Fibroblast of lung (primary cell): ENCODE measurements around the gene RPTN. TPM values are rescaled to one million over a fixed set of nuclear protein-coding genes. Genes with fewer than 3 reads are reported as not detected.

Experiments used
- DNase-seq, 2 donors: peaks; one replicate each; pipeline versions ENCODE4 v3.0.0 to v3.0.0-alpha.2; 2010; ENCODE audit warnings: low read depth in 2 of 2
- H2AFZ ChIP-seq: 2 replicates; pipeline ENCODE4 v1.5.1; 2012; ENCODE audit warnings: low read length, control low read depth, inconsistent platforms
- H3K27ac ChIP-seq: 2 replicates; pipeline ENCODE4 v1.5.1; 2011; ENCODE audit warnings: low read length, control low read depth; ENCODE audit not compliant: insufficient read depth
- H3K27me3 ChIP-seq: 2 replicates; pipeline ENCODE4 v1.5.1; 2011; ENCODE audit warnings: mild to moderate bottlenecking, low read length; ENCODE audit not compliant: control insufficient read depth, insufficient read depth
- H3K36me3 ChIP-seq: 2 replicates; pipeline ENCODE4 v1.5.1; 2011; ENCODE audit warnings: low read length; ENCODE audit not compliant: control insufficient read depth, insufficient read depth
- H3K4me1 ChIP-seq: 2 replicates; pipeline ENCODE4 v1.5.1; 2011; ENCODE audit warnings: low read length; ENCODE audit not compliant: control insufficient read depth, insufficient read depth; ENCODE audit errors: extremely low read depth
- H3K4me2 ChIP-seq: 2 replicates; pipeline ENCODE4 v1.5.1; 2011; ENCODE audit warnings: low read length, control low read depth; ENCODE audit not compliant: insufficient read depth; ENCODE audit errors: extremely low read depth
- H3K4me3 ChIP-seq, 4 experiments: fragments of 200-600 bp in 1 of 4; sonication (generic) in 1 of 4; replicated peaks in 1 of 4; 2 replicates each; pipeline ENCODE4 v1.5.1; 2011 to 2016; ENCODE audit warnings: low read length in 4 of 4, low read depth in 3 of 4, mild to moderate bottlenecking in 3 of 4, control low read depth in 2 of 4, inconsistent platforms in 1 of 4, mixed read lengths in 1 of 4; ENCODE audit not compliant: insufficient read depth in 1 of 4; ENCODE audit errors: control extremely low read depth in 1 of 4
- H3K79me2 ChIP-seq: 2 replicates; pipeline ENCODE4 v1.5.1; 2012; ENCODE audit warnings: mild to moderate bottlenecking, low read length, inconsistent platforms; ENCODE audit not compliant: control insufficient read depth, insufficient read depth
- H3K9ac ChIP-seq: 2 replicates; pipeline ENCODE4 v1.5.1; 2011; ENCODE audit warnings: mild to moderate bottlenecking, low read length, control low read depth; ENCODE audit not compliant: insufficient read depth
- H3K9me3 ChIP-seq: 2 replicates; pipeline ENCODE4 v1.5.1; 2012; ENCODE audit warnings: low read depth, low read length; ENCODE audit not compliant: control insufficient read depth, insufficient read depth
- H4K20me1 ChIP-seq: 2 replicates; pipeline ENCODE4 v1.5.1; 2011; ENCODE audit warnings: low read length; ENCODE audit not compliant: control insufficient read depth, insufficient read depth; ENCODE audit errors: extremely low read depth
- EZH2 ChIP-seq: IDR thresholded peaks from 2 replicates; pipeline ENCODE4 v1.5.1; 2012; ENCODE audit warnings: low read length, control low read depth, mild to moderate bottlenecking; ENCODE audit errors: missing control alignments
- polyA plus RNA-seq, 2 donors: library from polyadenylated mRNA; depleted of rRNA in 1 of 2; stranded (reverse) in 1 of 2; unstranded in 1 of 2; fragments of >200 nt; gene quantifications; 2 replicates each; pipeline ENCODE4 v1.2.1, GENCODE V29; 2011 to 2012; ENCODE audit warnings: missing spikeins in 1 of 2
- total RNA-seq: library from RNA; depleted of rRNA; stranded (reverse); fragments of >200 nt; gene quantifications from 2 replicates; pipeline ENCODE4 v1.2.1, GENCODE V29; 2014
- TF ChIP-seq, protein P1 (sequence below), 2 donors: IDR thresholded peaks in 1 of 2; conservative IDR thresholded peaks in 1 of 2; 1 replicate in 1 of 2; 2 replicates in 1 of 2; pipeline ENCODE4 v1.5.1; 2011 to 2012; ENCODE audit warnings: low read length in 2 of 2, control low read depth in 1 of 2, inconsistent platforms in 1 of 2, low read depth in 1 of 2, mild to moderate bottlenecking in 1 of 2

Gene RPTN
- total and polyA plus RNA-seq, 2 donors (not counting 1 experiment from before 2014, with no cell fraction given), result not detected

DNA sequence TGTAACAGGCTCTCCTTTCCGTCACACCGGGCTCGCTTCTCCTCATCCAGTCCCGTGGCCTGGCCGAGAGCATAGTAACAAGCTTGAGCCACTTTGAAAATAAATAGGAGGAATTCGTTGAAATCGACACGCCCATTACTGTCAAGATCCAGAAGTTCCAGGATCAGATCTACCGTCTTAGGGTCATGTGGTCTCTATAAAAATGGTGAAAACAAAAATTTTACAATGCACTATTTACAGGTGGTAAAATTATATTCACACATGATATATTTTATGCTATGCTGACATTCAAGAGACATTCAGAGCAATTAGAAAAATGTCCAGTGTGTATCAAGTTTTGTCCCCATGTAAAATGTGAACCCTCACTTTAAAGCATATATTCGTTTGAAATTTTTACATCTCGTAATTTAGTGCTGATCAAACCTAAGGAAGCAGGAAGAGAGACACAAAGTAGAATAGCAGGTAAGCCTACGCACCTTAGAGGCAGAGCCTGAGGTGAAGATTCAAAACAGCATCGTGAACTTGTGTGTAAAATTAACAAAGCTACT lies 46.1 kb downstream of the RPTN start:
- H4K20me1 ChIP-seq, result no peaks in the 10 kb centered on the region
- peak overlapping the region; percentile 48 for H3K4me2 ChIP-seq
- H3K9me3 ChIP-seq, result no peaks in the 10 kb centered on the region
- peaks cover 66% of the 10 kb centered on the region for H3K27me3 ChIP-seq
- H3K27ac ChIP-seq, result no peak overlapping the region
- no peaks in the 10 kb centered on the region for H3K36me3 ChIP-seq
- TF ChIP-seq EZH2, result no peak
- TF ChIP-seq, protein P1, sequence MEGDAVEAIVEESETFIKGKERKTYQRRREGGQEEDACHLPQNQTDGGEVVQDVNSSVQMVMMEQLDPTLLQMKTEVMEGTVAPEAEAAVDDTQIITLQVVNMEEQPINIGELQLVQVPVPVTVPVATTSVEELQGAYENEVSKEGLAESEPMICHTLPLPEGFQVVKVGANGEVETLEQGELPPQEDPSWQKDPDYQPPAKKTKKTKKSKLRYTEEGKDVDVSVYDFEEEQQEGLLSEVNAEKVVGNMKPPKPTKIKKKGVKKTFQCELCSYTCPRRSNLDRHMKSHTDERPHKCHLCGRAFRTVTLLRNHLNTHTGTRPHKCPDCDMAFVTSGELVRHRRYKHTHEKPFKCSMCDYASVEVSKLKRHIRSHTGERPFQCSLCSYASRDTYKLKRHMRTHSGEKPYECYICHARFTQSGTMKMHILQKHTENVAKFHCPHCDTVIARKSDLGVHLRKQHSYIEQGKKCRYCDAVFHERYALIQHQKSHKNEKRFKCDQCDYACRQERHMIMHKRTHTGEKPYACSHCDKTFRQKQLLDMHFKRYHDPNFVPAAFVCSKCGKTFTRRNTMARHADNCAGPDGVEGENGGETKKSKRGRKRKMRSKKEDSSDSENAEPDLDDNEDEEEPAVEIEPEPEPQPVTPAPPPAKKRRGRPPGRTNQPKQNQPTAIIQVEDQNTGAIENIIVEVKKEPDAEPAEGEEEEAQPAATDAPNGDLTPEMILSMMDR (conservative IDR thresholded peaks at IDR 0.05 in 1 of 2, IDR thresholded peaks at IDR 0.05 in 1 of 2; ENCODE audit: low read depth in 1 of 2, low read length in 2 of 2), result no peak
- no peak overlapping the region for H2AFZ ChIP-seq
- no peak for DNase-seq
- no peak overlapping the region for H3K9ac ChIP-seq
- no peaks in the 10 kb centered on the region for H3K79me2 ChIP-seq
- no peak overlapping the region for H3K4me3 ChIP-seq
- H3K4me1 ChIP-seq, result peaks cover 8% of the 10 kb centered on the region

GRCh38 chr1:152112101-152112884 lies 46.7 kb downstream of the RPTN start:
- no peaks in the 10 kb centered on the region for H3K36me3 ChIP-seq
- H3K79me2 ChIP-seq, result no peaks in the 10 kb centered on the region
- peak; percentile 9 to 39 for DNase-seq
- peak overlapping the region in 3 of 4 experiments; percentile 15 to 36 (median 22) for H3K4me3 ChIP-seq
- TF ChIP-seq, protein P1 (conservative IDR thresholded peaks at IDR 0.05 in 1 of 2, IDR thresholded peaks at IDR 0.05 in 1 of 2; ENCODE audit: low read depth in 1 of 2, low read length in 2 of 2), result no peak
- peak; percentile 63 for TF ChIP-seq EZH2
- H3K4me1 ChIP-seq, result peaks cover 8% of the 10 kb centered on the region
- no peak overlapping the region for H3K9ac ChIP-seq
- H3K9me3 ChIP-seq, result no peaks in the 10 kb centered on the region
- peak overlapping the region; percentile 48 for H3K4me2 ChIP-seq
- H4K20me1 ChIP-seq, result no peaks in the 10 kb centered on the region
- H3K27ac ChIP-seq, result no peak overlapping the region
- H3K27me3 ChIP-seq, result peaks cover 72% of the 10 kb centered on the region
- H2AFZ ChIP-seq, result no peak overlapping the region

DNA sequence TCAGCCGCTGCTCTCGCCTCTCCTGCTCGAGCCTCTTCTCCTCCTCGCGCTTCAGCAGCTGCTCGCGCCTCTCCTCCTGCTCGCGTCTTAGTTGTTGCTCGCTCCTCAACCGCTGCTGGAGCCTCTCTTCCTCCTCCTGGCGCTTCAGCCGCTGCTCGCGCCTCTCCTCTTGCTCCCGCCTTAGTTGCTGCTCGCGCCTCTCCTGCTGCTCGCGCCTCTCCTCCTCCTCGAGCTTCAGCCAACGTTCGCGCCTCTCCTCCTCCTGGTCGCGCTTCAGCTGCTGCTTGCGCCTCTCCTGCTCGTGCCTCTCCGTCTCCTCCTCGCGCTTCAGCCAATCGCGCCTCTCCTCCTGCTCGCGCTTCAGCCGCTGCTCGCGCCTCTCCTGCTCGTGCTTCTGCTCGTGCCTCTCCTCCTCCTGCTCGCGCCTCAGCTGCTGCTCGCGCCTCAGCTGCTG lies 47.5 kb downstream of the RPTN start:
- no peaks in the 10 kb centered on the region for H3K9me3 ChIP-seq
- H3K4me3 ChIP-seq, result peak overlapping the region in 3 of 4 experiments; percentile 46 to 53 (median 47)
- no peaks in the 10 kb centered on the region for H4K20me1 ChIP-seq
- H3K27ac ChIP-seq, result no peak overlapping the region
- DNase-seq, result peak; percentile 25 to 63
- H3K79me2 ChIP-seq, result no peaks in the 10 kb centered on the region
- H2AFZ ChIP-seq, result peak overlapping the region; percentile 77
- H3K9ac ChIP-seq, result no peak overlapping the region
- H3K4me1 ChIP-seq, result peaks cover 8% of the 10 kb centered on the region
- H3K36me3 ChIP-seq, result no peaks in the 10 kb centered on the region
- peak overlapping the region; percentile 88 for H3K4me2 ChIP-seq
- H3K27me3 ChIP-seq, result peaks cover 77% of the 10 kb centered on the region
- TF ChIP-seq, protein P1 (conservative IDR thresholded peaks at IDR 0.05 in 1 of 2, IDR thresholded peaks at IDR 0.05 in 1 of 2; ENCODE audit: low read depth in 1 of 2, low read length in 2 of 2), result no peak
- TF ChIP-seq EZH2, result no peak
